ENCODE measurements around the gene PCK1. TPM values are rescaled to one million over a fixed set of nuclear protein-coding genes. Genes with fewer than 3 reads are reported as not detected.

The PCK1 gene
- total RNA-seq, 4 donors from 2014 or later = 0.10 to 3.2 (median 1.7) TPM

- TF ChIP-seq CTCF (IDR thresholded peaks at IDR 0.05 in 4 of 5, conservative IDR thresholded peaks at IDR 0.05 in 1 of 5) (no peak), POLR2A (IDR thresholded peaks at IDR 0.05) (no peak)
- Histone ChIP-seq H3K4me1 (peaks cover 0 to 6% of the 10 kb centered on the region in 2 donors), H3K36me3 (no peaks in the 10 kb centered on the region), H3K9me3 (no peaks in the 10 kb centered on the region), H3K4me3 (no peak overlapping the region), H3K27me3 (no peaks in the 10 kb centered on the region), H3K27ac (no peak overlapping the region)
- intact Hi-C loops (cut with DNase I; ENCODE audit: low total_unique reads) = no loop called here
- in situ Hi-C loops (cut with MboI; ENCODE audit: low sequenced_read_pairs in 4 of 4) = loop anchor here (5.0 to 10.0 kb wide), 4 partner anchors 606 to 616 kb away; no protein-coding TSS in a partner anchor
- ATAC-seq = no peak
- no peak for DNase-seq
These were observed 40.3 kb downstream of the PCK1 start for GRCh38 chr20:57601211-57601570.

GRCh38 chr20:57601737-57602136 lies 40.8 kb downstream of the PCK1 start:
- intact Hi-C loops (cut with DNase I; ENCODE audit: low total_unique reads) (no loop called here), in situ Hi-C loops (cut with MboI; ENCODE audit: low sequenced_read_pairs in 4 of 4) (loop anchor here (5.0 to 10.0 kb wide), 4 partner anchors 606 to 616 kb away; no protein-coding TSS in a partner anchor)
- Histone ChIP-seq H3K9me3 (no peaks in the 10 kb centered on the region), H3K4me1 (peaks cover 0 to 4% of the 10 kb centered on the region in 2 donors), H3K27ac (no peak overlapping the region), H3K27me3 (no peaks in the 10 kb centered on the region), H3K4me3 (no peak overlapping the region), H3K36me3 (no peaks in the 10 kb centered on the region)
- TF ChIP-seq CTCF (IDR thresholded peaks at IDR 0.05 in 4 of 5, conservative IDR thresholded peaks at IDR 0.05 in 1 of 5) = no peak
- TF ChIP-seq POLR2A (IDR thresholded peaks at IDR 0.05) = no peak
- no peak for DNase-seq
- ATAC-seq = no peak

- H3K27ac ChIP-seq = no peak overlapping the region
- in situ Hi-C loops (cut with MboI; ENCODE audit: low sequenced_read_pairs in 4 of 4) = loop anchor here (5.0 to 10.0 kb wide), 4 partner anchors 604 to 614 kb away; no protein-coding TSS in a partner anchor
- H3K9me3 ChIP-seq = no peaks in the 10 kb centered on the region
- H3K27me3 ChIP-seq = no peaks in the 10 kb centered on the region
- no peaks in the 10 kb centered on the region for H3K36me3 ChIP-seq
- ATAC-seq (no peak), DNase-seq (no peak)
- H3K4me3 ChIP-seq = no peak overlapping the region
- no peaks in the 10 kb centered on the region for H3K4me1 ChIP-seq
- no peak for TF ChIP-seq CTCF (IDR thresholded peaks at IDR 0.05 in 4 of 5, conservative IDR thresholded peaks at IDR 0.05 in 1 of 5)
- no peak for TF ChIP-seq POLR2A (IDR thresholded peaks at IDR 0.05)
- intact Hi-C loops (cut with DNase I; ENCODE audit: low total_unique reads) = no loop called here
These were observed 42.2 kb downstream of the PCK1 start for GRCh38 chr20:57603120-57603519.

GRCh38 chr20:57605045-57605444 lies 44.1 kb downstream of the PCK1 start:
- H3K27me3 ChIP-seq = no peaks in the 10 kb centered on the region
- no peaks in the 10 kb centered on the region for H3K9me3 ChIP-seq
- no peak overlapping the region for H3K27ac ChIP-seq
- DNase-seq (no peak), ATAC-seq (no peak)
- no peaks in the 10 kb centered on the region for H3K4me1 ChIP-seq
- in situ Hi-C loops (cut with MboI; ENCODE audit: low sequenced_read_pairs in 4 of 4) (loop anchor here in 1 of 4 donors (10.0 kb wide), 1 partner anchor 610 kb away; no protein-coding TSS in a partner anchor), intact Hi-C loops (cut with DNase I; ENCODE audit: low total_unique reads) (loop anchor here (5.0 kb wide), 1 partner anchor 1187 kb away; no protein-coding TSS in a partner anchor)
- TF ChIP-seq CTCF (IDR thresholded peaks at IDR 0.05 in 4 of 5, conservative IDR thresholded peaks at IDR 0.05 in 1 of 5) (no peak), POLR2A (IDR thresholded peaks at IDR 0.05) (no peak)
- H3K4me3 ChIP-seq = no peak overlapping the region
- no peaks in the 10 kb centered on the region for H3K36me3 ChIP-seq

- Histone ChIP-seq H3K36me3 (no peaks in the 10 kb centered on the region), H3K4me3 (no peak overlapping the region), H3K27me3 (peaks cover 0 to 3% (median 0%) of the 10 kb centered on the region in 3 donors), H3K4me1 (no peaks in the 10 kb centered on the region), H3K27ac (no peak overlapping the region), H3K9me3 (no peaks in the 10 kb centered on the region)
- TF ChIP-seq CTCF (IDR thresholded peaks at IDR 0.05 in 4 of 5, conservative IDR thresholded peaks at IDR 0.05 in 1 of 5) (no peak), POLR2A (IDR thresholded peaks at IDR 0.05) (no peak)
- ATAC-seq (no peak), DNase-seq (no peak)
- intact Hi-C loops (cut with DNase I; ENCODE audit: low total_unique reads) (loop anchor here (5.0 kb wide), 1 partner anchor 1186 kb away; no protein-coding TSS in a partner anchor), in situ Hi-C loops (cut with MboI; ENCODE audit: low sequenced_read_pairs in 4 of 4) (loop anchor here in 1 of 4 donors (10.0 kb wide), 1 partner anchor 609 kb away; no protein-coding TSS in a partner anchor)
These were observed 45.0 kb downstream of the PCK1 start for GRCh38 chr20:57605878-57606277.

Measured in gastrocnemius medialis (tissue), 4 donors.